ENCODE measurements around the gene CTNNA2.
"Not testable (repeated sequence)": the region's sequence is repeated elsewhere in the genome, so short reads cannot be mapped to it uniquely, and the experiment has no call there.

DNA sequence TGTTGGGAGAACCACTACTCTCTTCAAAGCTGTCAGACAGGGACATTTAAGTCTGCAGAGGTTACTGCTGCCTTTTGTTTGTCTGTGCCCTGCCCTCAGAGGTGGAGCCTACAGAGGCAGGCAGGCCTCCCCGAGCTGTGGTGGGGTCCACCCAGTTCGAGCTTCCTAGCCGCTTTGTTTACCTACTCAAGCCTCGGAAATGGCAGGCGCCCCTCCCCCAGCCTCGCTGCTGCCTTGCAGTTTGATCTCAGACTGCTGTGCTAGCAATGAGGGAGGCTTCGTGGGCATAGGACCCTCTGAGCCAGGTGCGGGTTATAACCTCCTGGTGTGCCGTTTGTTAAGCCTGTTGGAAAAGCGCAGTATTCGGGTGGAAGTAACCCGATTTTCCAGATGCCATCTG, 585.7 kb downstream of the CTNNA2 start:
- TF ChIP-seq, protein P1, sequence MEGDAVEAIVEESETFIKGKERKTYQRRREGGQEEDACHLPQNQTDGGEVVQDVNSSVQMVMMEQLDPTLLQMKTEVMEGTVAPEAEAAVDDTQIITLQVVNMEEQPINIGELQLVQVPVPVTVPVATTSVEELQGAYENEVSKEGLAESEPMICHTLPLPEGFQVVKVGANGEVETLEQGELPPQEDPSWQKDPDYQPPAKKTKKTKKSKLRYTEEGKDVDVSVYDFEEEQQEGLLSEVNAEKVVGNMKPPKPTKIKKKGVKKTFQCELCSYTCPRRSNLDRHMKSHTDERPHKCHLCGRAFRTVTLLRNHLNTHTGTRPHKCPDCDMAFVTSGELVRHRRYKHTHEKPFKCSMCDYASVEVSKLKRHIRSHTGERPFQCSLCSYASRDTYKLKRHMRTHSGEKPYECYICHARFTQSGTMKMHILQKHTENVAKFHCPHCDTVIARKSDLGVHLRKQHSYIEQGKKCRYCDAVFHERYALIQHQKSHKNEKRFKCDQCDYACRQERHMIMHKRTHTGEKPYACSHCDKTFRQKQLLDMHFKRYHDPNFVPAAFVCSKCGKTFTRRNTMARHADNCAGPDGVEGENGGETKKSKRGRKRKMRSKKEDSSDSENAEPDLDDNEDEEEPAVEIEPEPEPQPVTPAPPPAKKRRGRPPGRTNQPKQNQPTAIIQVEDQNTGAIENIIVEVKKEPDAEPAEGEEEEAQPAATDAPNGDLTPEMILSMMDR (IDR thresholded peaks at IDR 0.05): not testable (repeated sequence)
- not testable (repeated sequence) for TF ChIP-seq POLR2A (IDR thresholded peaks at IDR 0.05)

All from right lobe of liver (tissue), 4 donors.